CD14-positive monocyte (primary cell): ENCODE results near the gene TTLL11. TPM values are rescaled to one million over a fixed set of nuclear protein-coding genes. Genes with fewer than 3 reads are reported as not detected.

Experiments used
- DNase-seq, 3 donors: peaks; one replicate each; pipeline ENCODE4 v3.0.0-alpha.2; 2011 to 2022
- H2AFZ ChIP-seq: 2 replicates; pipeline ENCODE4 v1.6.0; 2012; ENCODE audit warnings: mild to moderate bottlenecking, low read depth, low read length, inconsistent platforms; ENCODE audit not compliant: insufficient read depth, poor library complexity, severe bottlenecking
- H3K27ac ChIP-seq, 2 donors: 1 replicate in 1 of 2; 2 replicates in 1 of 2; pipeline ENCODE4 v1.5.1; 2012 to 2013; ENCODE audit warnings: low read length in 2 of 2, control low read depth in 1 of 2, inconsistent platforms in 1 of 2, low read depth in 1 of 2, mild to moderate bottlenecking in 1 of 2
- H3K27me3 ChIP-seq, 2 donors: one replicate each; pipeline versions ENCODE4 v1.6.0 to v1.6.1; 2011 to 2013; ENCODE audit warnings: low read length in 2 of 2; ENCODE audit not compliant: control insufficient read depth in 2 of 2, insufficient read depth in 2 of 2
- H3K36me3 ChIP-seq, 2 donors: replicated peaks in 1 of 2; 1 replicate in 1 of 2; 2 replicates in 1 of 2; pipeline versions ENCODE4 v1.5.1 to v1.6.1; 2012 to 2013; ENCODE audit warnings: low read length in 2 of 2, control low read depth in 1 of 2, inconsistent platforms in 1 of 2, mild to moderate bottlenecking in 1 of 2; ENCODE audit not compliant: insufficient read depth in 2 of 2, control insufficient read depth in 1 of 2
- H3K4me1 ChIP-seq, 2 donors: 1 replicate in 1 of 2; 2 replicates in 1 of 2; pipeline versions ENCODE4 v1.5.1 to v1.6.1; 2012 to 2013; ENCODE audit warnings: low read length in 2 of 2, control low read depth in 1 of 2, inconsistent platforms in 1 of 2, mild to moderate bottlenecking in 1 of 2, moderate library complexity in 1 of 2; ENCODE audit not compliant: insufficient read depth in 2 of 2, control insufficient read depth in 1 of 2
- H3K4me2 ChIP-seq: replicated peaks from 2 replicates; pipeline ENCODE3; 2012; ENCODE audit warnings: low read length, moderate library complexity, mild to moderate bottlenecking; ENCODE audit not compliant: poor library complexity, severe bottlenecking; ENCODE audit errors: extremely low read depth
- H3K4me3 ChIP-seq, 3 experiments: fragments of 200-600 bp in 1 of 3; sonication (generic) in 1 of 3; replicated peaks in 1 of 3; 1 replicate in 2 of 3; 2 replicates in 1 of 3; pipeline ENCODE4 v1.5.1; 2011 to 2013; ENCODE audit warnings: low read length in 3 of 3, mild to moderate bottlenecking in 3 of 3, control low read depth in 2 of 3, low read depth in 2 of 3, inconsistent platforms in 1 of 3, moderate library complexity in 1 of 3
- H3K79me2 ChIP-seq: 2 replicates; pipeline ENCODE4 v1.6.0; 2012; ENCODE audit warnings: mild to moderate bottlenecking, control low read depth, inconsistent platforms, low read length, moderate library complexity; ENCODE audit not compliant: insufficient read depth
- H3K9ac ChIP-seq: 2 replicates; pipeline ENCODE4 v1.6.0; 2017; ENCODE audit warnings: low read length, mild to moderate bottlenecking; ENCODE audit not compliant: insufficient read depth, poor library complexity, severe bottlenecking
- H3K9me3 ChIP-seq, 2 donors: replicated peaks in 1 of 2; 1 replicate in 1 of 2; 2 replicates in 1 of 2; pipeline versions ENCODE4 v1.5.1 to v1.6.1; 2012 to 2013; ENCODE audit warnings: low read length in 2 of 2, control low read depth in 1 of 2; ENCODE audit not compliant: control insufficient read depth in 1 of 2, insufficient read depth in 1 of 2
- H4K20me1 ChIP-seq: 2 replicates; pipeline ENCODE4 v1.6.0; 2012; ENCODE audit warnings: mild to moderate bottlenecking, low read length, control low read depth, moderate library complexity; ENCODE audit not compliant: insufficient read depth
- H3K27ac Mint-ChIP-seq, 7 donors: one replicate each; pipeline ENCODE4 v1.8.0; 2020; ENCODE audit warnings: mild to moderate bottlenecking in 7 of 7, mixed read lengths in 7 of 7, moderate library complexity in 6 of 7, inconsistent platforms in 2 of 7
- H3K27me3 Mint-ChIP-seq, 3 donors: one replicate each; pipeline ENCODE4 v1.8.0; 2021 to 2022; ENCODE audit warnings: low read depth in 3 of 3, mild to moderate bottlenecking in 3 of 3, mixed read lengths in 3 of 3, moderate library complexity in 3 of 3, inconsistent platforms in 1 of 3
- H3K36me3 Mint-ChIP-seq, 2 donors: one replicate each; pipeline ENCODE4 v1.8.0; 2020; ENCODE audit warnings: mixed read lengths in 2 of 2, inconsistent platforms in 1 of 2, mild to moderate bottlenecking in 1 of 2
- H3K4me1 Mint-ChIP-seq: one replicate; pipeline ENCODE4 v1.8.0; 2020; ENCODE audit warnings: mild to moderate bottlenecking, mixed read lengths
- H3K4me3 Mint-ChIP-seq, 2 donors: one replicate each; pipeline ENCODE4 v1.8.0; 2020; ENCODE audit warnings: mild to moderate bottlenecking in 2 of 2, mixed read lengths in 2 of 2, moderate library complexity in 1 of 2
- H3K9me3 Mint-ChIP-seq, 7 donors: one replicate each; pipeline ENCODE4 v1.8.0; 2020 to 2022; ENCODE audit warnings: mixed read lengths in 7 of 7, mild to moderate bottlenecking in 6 of 7, moderate library complexity in 6 of 7, inconsistent platforms in 2 of 7
- WGBS: methylation state at CpG from one replicate; pipeline ENCODE4 v1.1.5; 2013; ENCODE audit warnings: missing lambda C conversion rate; ENCODE audit not compliant: insufficient coverage; 5-methylcytosine and 5-hydroxymethylcytosine counted together
- intact Hi-C, 2 donors: fragments of 100-400 bp; cut with micrococcal nuclease; formaldehyde crosslinking; loops; one replicate each; pipeline versions ENCODE4 v1.15.0 to v1.15.1; 2023
- polyA plus RNA-seq, 3 donors: library from polyadenylated mRNA; depleted of rRNA in 1 of 3; unstranded in 2 of 3; stranded (reverse) in 1 of 3; fragments of 300-500 nt in 2 of 3; fragments of >200 nt in 1 of 3; fragmentation: Illumina TruSeq in 2 of 3; gene quantifications; 1 replicate in 2 of 3; 2 replicates in 1 of 3; pipeline ENCODE4 v1.2.3, GENCODE V29; 2012 to 2021
- TF ChIP-seq, protein P1 (sequence below): fragments of 200-600 bp; IDR thresholded peaks from one replicate; pipeline ENCODE4 v1.8.0; 2022; ENCODE audit warnings: antibody characterized with exemption, mild to moderate bottlenecking

The TTLL11 gene
- polyA plus RNA-seq, 3 donors, result 2.9 to 3.5 (median 3.1) TPM

DNA sequence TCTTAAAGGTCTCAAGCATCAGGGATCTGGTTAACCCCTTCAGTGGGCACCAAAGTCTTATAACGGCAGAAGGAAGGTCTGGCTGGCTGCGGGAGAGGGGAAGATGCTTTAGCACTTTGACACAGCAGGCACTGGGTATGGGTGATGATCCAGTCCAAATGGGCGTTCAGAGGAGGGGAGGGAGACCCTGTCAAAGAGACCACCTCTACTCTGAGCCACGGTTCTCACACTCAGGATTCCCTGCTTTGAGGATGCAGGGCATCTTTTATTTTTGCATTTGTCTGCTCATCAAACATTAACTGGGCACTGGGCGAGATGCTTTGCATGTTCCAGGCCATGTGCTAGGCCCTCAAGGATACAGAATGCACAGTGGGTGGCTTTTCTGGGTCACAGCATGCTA, 237.6 kb downstream of the TTLL11 start:
- Histone ChIP-seq H3K36me3 (no peaks in the 10 kb centered on the region), H3K4me3 (no peak overlapping the region), H3K4me1 (no peaks in the 10 kb centered on the region), H3K9ac (no peak overlapping the region), H3K9me3 (no peaks in the 10 kb centered on the region), H4K20me1 (no peaks in the 10 kb centered on the region), H3K27me3 (no peaks in the 10 kb centered on the region), H3K4me2 (no peak overlapping the region), H3K27ac (no peak overlapping the region), H3K79me2 (no peaks in the 10 kb centered on the region), H2AFZ (no peak overlapping the region)
- intact Hi-C loops, result no loop called here
- no peak overlapping the region for H3K4me3 Mint-ChIP-seq
- peaks cover 0 to 1% (median 0%) of the 10 kb centered on the region in 3 donors for H3K27me3 Mint-ChIP-seq
- no peaks in the 10 kb centered on the region for H3K4me1 Mint-ChIP-seq
- no peaks in the 10 kb centered on the region for H3K36me3 Mint-ChIP-seq
- TF ChIP-seq, protein P1, sequence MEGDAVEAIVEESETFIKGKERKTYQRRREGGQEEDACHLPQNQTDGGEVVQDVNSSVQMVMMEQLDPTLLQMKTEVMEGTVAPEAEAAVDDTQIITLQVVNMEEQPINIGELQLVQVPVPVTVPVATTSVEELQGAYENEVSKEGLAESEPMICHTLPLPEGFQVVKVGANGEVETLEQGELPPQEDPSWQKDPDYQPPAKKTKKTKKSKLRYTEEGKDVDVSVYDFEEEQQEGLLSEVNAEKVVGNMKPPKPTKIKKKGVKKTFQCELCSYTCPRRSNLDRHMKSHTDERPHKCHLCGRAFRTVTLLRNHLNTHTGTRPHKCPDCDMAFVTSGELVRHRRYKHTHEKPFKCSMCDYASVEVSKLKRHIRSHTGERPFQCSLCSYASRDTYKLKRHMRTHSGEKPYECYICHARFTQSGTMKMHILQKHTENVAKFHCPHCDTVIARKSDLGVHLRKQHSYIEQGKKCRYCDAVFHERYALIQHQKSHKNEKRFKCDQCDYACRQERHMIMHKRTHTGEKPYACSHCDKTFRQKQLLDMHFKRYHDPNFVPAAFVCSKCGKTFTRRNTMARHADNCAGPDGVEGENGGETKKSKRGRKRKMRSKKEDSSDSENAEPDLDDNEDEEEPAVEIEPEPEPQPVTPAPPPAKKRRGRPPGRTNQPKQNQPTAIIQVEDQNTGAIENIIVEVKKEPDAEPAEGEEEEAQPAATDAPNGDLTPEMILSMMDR, result no peak
- WGBS, result 91% methylated on average over 1 of the region's 5 CpGs
- H3K9me3 Mint-ChIP-seq, result no peaks in the 10 kb centered on the region
- DNase-seq, result no peak
- H3K27ac Mint-ChIP-seq, result no peak overlapping the region

DNA sequence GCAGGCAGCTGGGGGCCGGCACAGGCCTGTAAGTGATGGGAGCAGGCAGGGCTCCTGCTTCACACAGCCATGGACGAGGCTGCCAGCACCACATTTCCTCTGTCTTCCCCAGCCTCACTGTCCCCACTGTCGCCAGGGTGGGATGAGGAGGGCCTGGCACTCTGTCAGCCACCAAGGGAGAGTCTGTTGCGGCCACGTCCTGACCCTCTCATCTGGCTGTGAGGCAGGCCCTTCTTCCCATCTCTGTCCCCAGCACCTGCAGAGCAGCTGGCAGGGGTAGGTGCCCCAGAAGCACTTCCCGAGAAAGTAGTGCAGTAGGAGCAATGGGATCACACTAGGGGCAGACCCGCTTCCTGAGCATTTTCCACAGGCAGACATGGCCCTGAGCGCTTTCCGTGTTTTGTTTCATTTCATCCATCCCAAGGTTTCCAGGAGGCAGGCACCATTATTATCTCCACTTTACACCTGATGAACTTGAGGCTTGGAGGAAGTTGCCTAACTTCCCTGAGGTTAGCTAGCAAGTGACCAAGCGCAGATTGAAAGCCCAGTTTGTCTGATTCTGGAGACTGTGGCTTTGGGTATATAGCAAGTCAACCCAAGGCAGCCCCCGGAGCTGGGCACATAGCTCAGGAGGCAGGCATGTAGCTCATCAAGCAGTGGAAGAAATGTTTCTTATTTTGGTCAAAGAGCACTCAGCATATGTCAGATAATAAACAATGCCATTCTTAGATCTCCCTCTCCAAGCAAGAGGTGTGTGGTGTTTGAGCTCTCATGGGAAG, 239.3 kb downstream of the TTLL11 start:
- Histone ChIP-seq H3K4me2 (no peak overlapping the region), H3K79me2 (no peaks in the 10 kb centered on the region), H3K4me1 (no peaks in the 10 kb centered on the region), H3K9ac (no peak overlapping the region), H2AFZ (no peak overlapping the region), H3K9me3 (no peaks in the 10 kb centered on the region), H3K27ac (no peak overlapping the region), H4K20me1 (no peaks in the 10 kb centered on the region), H3K36me3 (no peaks in the 10 kb centered on the region), H3K4me3 (no peak overlapping the region), H3K27me3 (no peaks in the 10 kb centered on the region)
- TF ChIP-seq, protein P1, result no peak
- no peak overlapping the region for H3K4me3 Mint-ChIP-seq
- peaks cover 0 to 1% (median 0%) of the 10 kb centered on the region in 3 donors for H3K27me3 Mint-ChIP-seq
- H3K36me3 Mint-ChIP-seq, result no peaks in the 10 kb centered on the region
- 89% methylated on average over 7 of the region's 11 CpGs for WGBS
- H3K4me1 Mint-ChIP-seq, result no peaks in the 10 kb centered on the region
- intact Hi-C loops, result no loop called here
- DNase-seq, result no peak
- H3K9me3 Mint-ChIP-seq, result peaks cover 0 to 9% (median 0%) of the 10 kb centered on the region in 7 donors
- no peak overlapping the region for H3K27ac Mint-ChIP-seq
